ENCODE results near the gene ARHGAP33.
"Not testable (repeated sequence)": the region's sequence is repeated elsewhere in the genome, so short reads cannot be mapped to it uniquely, and the experiment has no call there.

Gene ARHGAP33

GRCh38 chr19:35764432-35765315 lies 10.7 kb upstream of the ARHGAP33 start:
- H3K4me3 ChIP-seq (ENCODE audit: low read depth in 1 of 2, low read length in 1 of 2), result no peak overlapping the region
- H3K36me3 ChIP-seq, result peaks cover 59% of the 10 kb centered on the region
- no peaks in the 10 kb centered on the region for H3K9me3 ChIP-seq
- no peak for TF ChIP-seq CTCF (IDR thresholded peaks at IDR 0.05)
- H3K27me3 ChIP-seq, result no peaks in the 10 kb centered on the region
- H3K4me1 ChIP-seq (ENCODE audit: control insufficient read depth in 1 of 2, insufficient read depth in 1 of 2, low read depth in 1 of 2, low read length in 1 of 2), result no peaks in the 10 kb centered on the region
- no peak overlapping the region for H3K27ac ChIP-seq

GRCh38 chr19:35766571-35767104 lies 8.7 kb upstream of the ARHGAP33 start:
- TF ChIP-seq CTCF (IDR thresholded peaks at IDR 0.05), result no peak
- no peaks in the 10 kb centered on the region for H3K4me1 ChIP-seq (ENCODE audit: control insufficient read depth in 1 of 2, insufficient read depth in 1 of 2, low read depth in 1 of 2, low read length in 1 of 2)
- no peaks in the 10 kb centered on the region for H3K9me3 ChIP-seq
- H3K36me3 ChIP-seq, result peaks cover 52% of the 10 kb centered on the region
- H3K27ac ChIP-seq, result no peak overlapping the region
- H3K27me3 ChIP-seq, result no peaks in the 10 kb centered on the region
- no peak overlapping the region for H3K4me3 ChIP-seq (ENCODE audit: low read depth in 1 of 2, low read length in 1 of 2)

DNA sequence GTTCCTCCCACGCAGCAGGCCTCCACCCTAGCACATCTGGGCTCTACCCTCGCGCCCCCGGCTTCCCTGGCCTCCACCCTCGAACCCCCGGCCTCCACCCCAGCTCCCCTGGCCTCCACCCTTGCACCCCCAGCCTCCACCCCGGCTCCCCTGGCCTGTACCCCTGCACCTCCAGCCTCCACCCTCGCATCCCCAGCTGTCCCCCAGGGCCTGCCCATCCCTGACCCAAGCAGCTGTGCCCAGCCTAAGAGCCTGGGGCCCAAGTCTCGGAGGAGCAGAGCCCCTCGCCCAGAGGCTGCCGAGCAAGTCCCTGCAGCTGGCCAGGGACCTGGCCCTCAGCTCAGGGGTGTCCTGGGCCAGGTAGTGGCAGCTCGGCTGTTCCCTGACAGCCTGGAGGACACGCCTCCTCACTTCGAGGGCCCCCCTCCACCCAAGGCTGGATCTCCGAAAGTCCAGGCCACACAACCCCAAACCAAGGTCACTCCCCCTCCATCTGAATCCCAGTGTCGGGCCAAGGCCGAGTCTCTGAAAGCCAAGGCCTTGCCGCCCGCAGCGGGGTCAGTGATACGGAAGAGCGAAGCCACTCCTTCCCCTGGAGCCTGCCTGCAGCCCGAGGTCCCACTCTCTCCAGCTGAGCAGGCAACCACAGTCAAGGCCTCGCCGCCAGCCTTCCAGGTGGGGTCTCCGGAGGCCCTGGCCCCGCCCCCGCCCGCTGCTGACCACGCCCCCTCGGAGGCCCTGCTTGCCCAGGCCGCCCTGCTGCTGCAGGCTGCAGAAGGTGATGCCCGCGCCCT lies 7.9 kb upstream of the ARHGAP33 start:
- H3K9me3 ChIP-seq, result no peaks in the 10 kb centered on the region
- H3K27ac ChIP-seq, result no peak overlapping the region
- no peaks in the 10 kb centered on the region for H3K27me3 ChIP-seq
- H3K4me1 ChIP-seq (ENCODE audit: control insufficient read depth in 1 of 2, insufficient read depth in 1 of 2, low read depth in 1 of 2, low read length in 1 of 2), result no peaks in the 10 kb centered on the region
- peaks cover 45% of the 10 kb centered on the region for H3K36me3 ChIP-seq
- no peak for TF ChIP-seq CTCF (IDR thresholded peaks at IDR 0.05)
- no peak overlapping the region for H3K4me3 ChIP-seq (ENCODE audit: low read depth in 1 of 2, low read length in 1 of 2)

DNA sequence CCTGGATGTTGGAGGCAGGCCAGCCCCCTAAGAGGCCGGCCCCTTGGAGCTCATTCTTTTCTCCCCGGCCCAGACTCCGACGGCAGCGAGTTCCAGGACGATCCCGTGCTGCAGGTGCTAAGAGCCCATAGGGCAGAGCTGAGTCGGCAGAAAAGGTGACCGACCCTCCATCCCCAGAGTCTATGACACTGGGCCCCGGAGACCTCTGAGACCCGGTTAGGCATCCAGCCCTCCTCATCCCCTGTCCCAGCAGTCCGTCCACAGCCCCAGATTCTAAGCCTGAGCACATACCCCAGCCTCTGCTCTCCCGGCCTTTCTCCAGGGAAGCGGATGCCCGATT lies 7.3 kb upstream of the ARHGAP33 start:
- no peak overlapping the region for H3K27ac ChIP-seq
- H3K36me3 ChIP-seq, result peaks cover 45% of the 10 kb centered on the region
- no peak for TF ChIP-seq CTCF (IDR thresholded peaks at IDR 0.05)

GRCh38 chr19:35772362-35772761 lies 3.0 kb upstream of the ARHGAP33 start:
- not testable (repeated sequence) for H3K9me3 ChIP-seq; H3K27me3 ChIP-seq; H3K27ac ChIP-seq; H3K4me3 ChIP-seq (ENCODE audit: low read depth in 1 of 2, low read length in 1 of 2)
- peaks cover 16% of the 10 kb centered on the region for H3K36me3 ChIP-seq
- peaks cover 15 to 19% of the 10 kb centered on the region in 2 experiments for H3K4me1 ChIP-seq (ENCODE audit: control insufficient read depth in 1 of 2, insufficient read depth in 1 of 2, low read depth in 1 of 2, low read length in 1 of 2)

More for the DNA sequence above, 7.3 kb upstream of the ARHGAP33 start:
- Histone ChIP-seq H3K27me3 (no peaks in the 10 kb centered on the region), H3K4me3 (ENCODE audit: low read depth in 1 of 2, low read length in 1 of 2) (no peak overlapping the region), H3K4me1 (ENCODE audit: control insufficient read depth in 1 of 2, insufficient read depth in 1 of 2, low read depth in 1 of 2, low read length in 1 of 2) (no peaks in the 10 kb centered on the region), H3K9me3 (no peaks in the 10 kb centered on the region)
